Measurements from ENCODE around the gene SPINT1. TPM values are rescaled to one million over a fixed set of nuclear protein-coding genes. Genes with fewer than 3 reads are reported as not detected.

SPINT1 gene
- total and polyA plus RNA-seq, 2 of the 13 experiments (the other 11 are each of a cell fraction or from before 2014, with no cell fraction given), result 0.49 to 2.5 TPM

GRCh38 chr15:40859206-40859851 is 15.5 kb downstream of the SPINT1 start (continued):
- TF ChIP-seq ZNF605 (CRISPR knock-in tag; IDR thresholded peaks at IDR 0.05), result no peak
- no peak for TF ChIP-seq MED8 (CRISPR knock-in tag; IDR thresholded peaks at IDR 0.05; ENCODE audit: insufficient replicate concordance)
- TF ChIP-seq SIX1 (CRISPR knock-in tag; IDR thresholded peaks at IDR 0.05; ENCODE audit: borderline replicate concordance), result no peak
- TF ChIP-seq TRIM24 (CRISPR knock-in tag; IDR thresholded peaks at IDR 0.05), result no peak
- 0 out of 2 replicates have a peak, but pooled peaks have one; percentile 14 for TF ChIP-seq HNF1B (CRISPR knock-in tag; IDR thresholded peaks at IDR 0.05)
- no peak for TF ChIP-seq ZNF543 (CRISPR knock-in tag; IDR thresholded peaks at IDR 0.05)
- TF ChIP-seq TEF (CRISPR knock-in tag; IDR thresholded peaks at IDR 0.05), result no peak
- no peak for TF ChIP-seq SNAI1 (CRISPR knock-in tag; IDR thresholded peaks at IDR 0.05; ENCODE audit: borderline replicate concordance)
- TF ChIP-seq ZNF777 (CRISPR knock-in tag; IDR thresholded peaks at IDR 0.05), result no peak
- TF ChIP-seq KDM5B (CRISPR knock-in tag; IDR thresholded peaks at IDR 0.05; ENCODE audit: borderline replicate concordance), result 0 out of 2 replicates have a peak, but pooled peaks have one; percentile 18
- no peak for TF ChIP-seq FOXJ3 (CRISPR knock-in tag; IDR thresholded peaks at IDR 0.05; ENCODE audit: borderline replicate concordance)
- TF ChIP-seq TBX3 (IDR thresholded peaks at IDR 0.05; ENCODE audit: borderline replicate concordance), result no peak
- no peak for TF ChIP-seq DDIT3 (CRISPR knock-in tag; IDR thresholded peaks at IDR 0.05)
- 0 out of 2 replicates have a peak, but pooled peaks have one; percentile 12 for TF ChIP-seq ZNF263 (CRISPR knock-in tag; IDR thresholded peaks at IDR 0.05)
- TF ChIP-seq ZNF142 (CRISPR knock-in tag; IDR thresholded peaks at IDR 0.05), result no peak
- TF ChIP-seq STAT5B (CRISPR knock-in tag; IDR thresholded peaks at IDR 0.05), result no peak
- TF ChIP-seq PAX8 (CRISPR knock-in tag; IDR thresholded peaks at IDR 0.05; ENCODE audit: borderline replicate concordance), result no peak
- TF ChIP-seq ZSCAN21 (CRISPR knock-in tag; IDR thresholded peaks at IDR 0.05; ENCODE audit: borderline replicate concordance), result 0 out of 2 replicates have a peak, but pooled peaks have one; percentile 44
- TF ChIP-seq KDM2A (CRISPR knock-in tag; IDR thresholded peaks at IDR 0.05; ENCODE audit: borderline replicate concordance, low read depth), result 0 out of 2 replicates have a peak, but pooled peaks have one; percentile 23
- TF ChIP-seq ZNF383 (CRISPR knock-in tag; IDR thresholded peaks at IDR 0.05; ENCODE audit: borderline replicate concordance), result no peak
